GM21619 (cell line): Measurements from ENCODE around the gene NEK2.
"Not testable (repeated sequence)": the region's sequence is repeated elsewhere in the genome, so short reads cannot be mapped to it uniquely, and the experiment has no call there.

ENCODE experiments used
- ATAC-seq: cut with Tn5 transposase; IDR thresholded peaks from one replicate; pipeline ENCODE4 v1.9.1; 2021; ENCODE audit not compliant: unreplicated experiment

Gene NEK2

GRCh38 chr1:211634461-211634860 is 41.0 kb downstream of the NEK2 start:
- ATAC-seq, result no peak

- no peak for ATAC-seq
These were observed 41.9 kb downstream of the NEK2 start for GRCh38 chr1:211633524-211633846.

GRCh38 chr1:211632808-211633523 is 42.5 kb downstream of the NEK2 start:
- ATAC-seq, result no peak

GRCh38 chr1:211632117-211632807 is 43.2 kb downstream of the NEK2 start:
- ATAC-seq, result peak; percentile 62

GRCh38 chr1:211631168-211631567 is 44.3 kb downstream of the NEK2 start:
- no peak for ATAC-seq

GRCh38 chr1:211630236-211631081 is 45.0 kb downstream of the NEK2 start:
- ATAC-seq, result no peak

- ATAC-seq, result no peak
These were observed 47.0 kb downstream of the NEK2 start for GRCh38 chr1:211628417-211628816.

- no peak for ATAC-seq
These were observed 48.2 kb downstream of the NEK2 start for GRCh38 chr1:211627259-211627658.

- ATAC-seq, result not testable (repeated sequence)
These were observed 49.6 kb downstream of the NEK2 start for GRCh38 chr1:211625866-211626265.

- ATAC-seq, result peak; percentile 57
These were observed 50.4 kb downstream of the NEK2 start for GRCh38 chr1:211625040-211625439.

GRCh38 chr1:211623515-211623914 is 51.9 kb downstream of the NEK2 start:
- no peak for ATAC-seq

GRCh38 chr1:211621447-211622198 is 53.8 kb downstream of the NEK2 start:
- ATAC-seq, result no peak

GRCh38 chr1:211620097-211620496 is 55.3 kb downstream of the NEK2 start:
- no peak for ATAC-seq

GRCh38 chr1:211619033-211619996 is 56.1 kb downstream of the NEK2 start:
- ATAC-seq, result no peak

- no peak for ATAC-seq
These were observed 58.5 kb downstream of the NEK2 start for GRCh38 chr1:211616965-211617297.

GRCh38 chr1:211616231-211616964 is 59.0 kb downstream of the NEK2 start:
- ATAC-seq, result no peak

- no peak for ATAC-seq
These were observed 60.8 kb downstream of the NEK2 start for GRCh38 chr1:211614615-211615014.

GRCh38 chr1:211613951-211614350 is 61.5 kb downstream of the NEK2 start:
- ATAC-seq, result no peak
